Liver (tissue), 9 donors: ENCODE results near the gene CAT. TPM values are rescaled to one million over a fixed set of nuclear protein-coding genes. Genes with fewer than 3 reads are reported as not detected.
A peak's percentile ranks its signal among the peaks of the same experiment; 100 is the strongest.

ENCODE experiments used
- DNase-seq: peaks from one replicate; pipeline ENCODE4 v3.0.0-alpha.2; 2017; ENCODE audit warnings: low spot score
- H3K27ac ChIP-seq, 2 donors: one replicate each; pipeline ENCODE4 v1.7.0; 2013; ENCODE audit warnings: inconsistent platforms in 2 of 2, low read length in 2 of 2, control low read depth in 1 of 2, low read depth in 1 of 2, mild to moderate bottlenecking in 1 of 2
- H3K27me3 ChIP-seq, 4 donors: one replicate each; pipeline versions ENCODE4 v1.6.1 to v1.7.0; 2013; ENCODE audit warnings: low read length in 3 of 4, inconsistent platforms in 1 of 4, mild to moderate bottlenecking in 1 of 4, moderate library complexity in 1 of 4; ENCODE audit not compliant: control insufficient read depth in 4 of 4, insufficient read depth in 4 of 4
- H3K36me3 ChIP-seq, 4 donors: one replicate each; pipeline versions ENCODE4 v1.6.1 to v1.7.0; 2013; ENCODE audit warnings: low read length in 3 of 4, mild to moderate bottlenecking in 3 of 4, low read depth in 1 of 4, moderate library complexity in 1 of 4; ENCODE audit not compliant: control insufficient read depth in 4 of 4, insufficient read depth in 3 of 4
- H3K4me1 ChIP-seq, 4 donors: one replicate each; pipeline versions ENCODE4 v1.6.1 to v1.7.0; 2013; ENCODE audit warnings: low read length in 3 of 4, mild to moderate bottlenecking in 3 of 4, moderate library complexity in 1 of 4; ENCODE audit not compliant: control insufficient read depth in 4 of 4, insufficient read depth in 4 of 4
- H3K4me3 ChIP-seq, 3 donors: one replicate each; pipeline versions ENCODE4 v1.6.1 to v1.7.0; 2013; ENCODE audit warnings: low read length in 3 of 3, control low read depth in 1 of 3, low read depth in 1 of 3, mild to moderate bottlenecking in 1 of 3
- H3K9ac ChIP-seq, 2 donors: one replicate each; pipeline ENCODE4 v1.7.0; 2013; ENCODE audit warnings: low read length in 2 of 2, mild to moderate bottlenecking in 2 of 2, moderate library complexity in 2 of 2, control low read depth in 1 of 2, low read depth in 1 of 2
- H3K9me3 ChIP-seq, 4 donors: one replicate each; pipeline versions ENCODE4 v1.6.1 to v1.7.0; 2013; ENCODE audit warnings: low read length in 3 of 4; ENCODE audit not compliant: control insufficient read depth in 4 of 4
- EGR1 ChIP-seq, 2 donors: IDR thresholded peaks; 2 replicates each; pipeline ENCODE4 v1.6.1; 2016 to 2018; ENCODE audit warnings: antibody characterized with exemption in 2 of 2, low read depth in 2 of 2
- FOXA1 ChIP-seq: IDR thresholded peaks from 2 replicates; pipeline ENCODE4 v1.6.1; 2016; ENCODE audit warnings: antibody characterized with exemption
- FOXA2 ChIP-seq: IDR thresholded peaks from 2 replicates; pipeline ENCODE4 v1.6.1; 2016; ENCODE audit warnings: antibody characterized with exemption
- GABPA ChIP-seq, 2 donors: IDR thresholded peaks in 1 of 2; conservative IDR thresholded peaks in 1 of 2; 2 replicates each; pipeline ENCODE4 v1.6.1; 2016; ENCODE audit warnings: antibody characterized with exemption in 2 of 2, mild to moderate bottlenecking in 1 of 2, moderate library complexity in 1 of 2
- HNF4A ChIP-seq, 2 donors: conservative IDR thresholded peaks; 2 replicates each; pipeline ENCODE4 v1.6.1; 2016; ENCODE audit warnings: antibody characterized with exemption in 2 of 2, mild to moderate bottlenecking in 2 of 2
- HNF4G ChIP-seq: IDR thresholded peaks from 2 replicates; pipeline ENCODE4 v1.6.1; 2016; ENCODE audit warnings: antibody characterized with exemption
- JUND ChIP-seq, 2 donors: IDR thresholded peaks; 2 replicates each; pipeline ENCODE4 v1.6.1; 2016; ENCODE audit warnings: antibody characterized with exemption in 2 of 2
- NR2F2 ChIP-seq: IDR thresholded peaks from 2 replicates; pipeline ENCODE4 v1.6.1; 2016; ENCODE audit warnings: antibody characterized with exemption
- RAD21 ChIP-seq, 2 donors: IDR thresholded peaks; 2 replicates each; pipeline ENCODE4 v1.6.1; 2016; ENCODE audit warnings: antibody characterized with exemption in 2 of 2, mild to moderate bottlenecking in 2 of 2
- REST ChIP-seq: IDR thresholded peaks from 2 replicates; pipeline ENCODE4 v1.6.1; 2016; ENCODE audit warnings: antibody characterized with exemption, mild to moderate bottlenecking
- RXRA ChIP-seq, 2 donors: IDR thresholded peaks; 2 replicates each; pipeline ENCODE4 v1.6.1; 2017 to 2018; ENCODE audit warnings: antibody characterized with exemption in 2 of 2, mild to moderate bottlenecking in 1 of 2
- SP1 ChIP-seq: IDR thresholded peaks from 2 replicates; pipeline ENCODE4 v1.6.1; 2018; ENCODE audit warnings: antibody characterized with exemption, mild to moderate bottlenecking
- TAF1 ChIP-seq: conservative IDR thresholded peaks from 2 replicates; pipeline ENCODE4 v1.6.1; 2016; ENCODE audit warnings: antibody characterized with exemption, mild to moderate bottlenecking
- YY1 ChIP-seq: IDR thresholded peaks from 2 replicates; pipeline ENCODE4 v1.6.1; 2016; ENCODE audit warnings: antibody characterized with exemption, mild to moderate bottlenecking
- ZBTB33 ChIP-seq: IDR thresholded peaks from 2 replicates; pipeline ENCODE4 v1.6.1; 2016; ENCODE audit warnings: antibody characterized with exemption
- polyA plus RNA-seq, 2 donors: library from polyadenylated mRNA; stranded (reverse) in 1 of 2; unstranded in 1 of 2; fragments of 200-250 nt in 1 of 2; fragments of >200 nt in 1 of 2; fragmentation: Nextera tagmentation in 1 of 2; extraction: Ambion mirVana in 1 of 2; gene quantifications; one replicate each; pipeline versions ENCODE4 v1.2.1 to v1.2.3, GENCODE V29; 2013 to 2015
- total RNA-seq, 2 donors: library from RNA; depleted of rRNA; stranded (reverse); fragments of >200 nt; gene quantifications; one replicate each; pipeline ENCODE4 v1.2.3, GENCODE V29; 2014
- TF ChIP-seq, protein P1 (sequence below): IDR thresholded peaks from 2 replicates; pipeline ENCODE4 v1.6.1; 2016; ENCODE audit warnings: antibody characterized with exemption
- TF ChIP-seq, protein P2 (sequence below): IDR thresholded peaks from 2 replicates; pipeline ENCODE4 v1.6.1; 2016; ENCODE audit warnings: antibody characterized with exemption
- TF ChIP-seq, protein P3 (sequence below): fragments of 150-350 bp; IDR thresholded peaks from 2 replicates; pipeline ENCODE4 v1.5.1; 2017; ENCODE audit warnings: improper control_type of control experiment, low read depth, low read length; ENCODE audit not compliant: missing input control
- donor health status: healthy.
- donor health status: healthy.
- donor health status: healthy.
- donor health status: healthy.
- donor health status: healthy.

Gene CAT
- total and polyA plus RNA-seq, 4 donors = 270 to 620 (median 388) TPM

- Histone ChIP-seq H3K27me3 (no peaks in the 10 kb centered on the region), H3K9me3 (no peaks in the 10 kb centered on the region), H3K27ac (no peak overlapping the region), H3K4me3 (peak overlapping the region in 1 of 3 donors; percentile 94), H3K36me3 (peaks cover 0 to 5% (median 2%) of the 10 kb centered on the region in 4 donors), H3K9ac (no peak overlapping the region), H3K4me1 (peaks cover 7 to 67% (median 55%) of the 10 kb centered on the region in 4 donors)
- DNase-seq = no peak
- no peak for TF ChIP-seq GABPA (IDR thresholded peaks at IDR 0.05 in 1 of 2, conservative IDR thresholded peaks at IDR 0.05 in 1 of 2)
- TF ChIP-seq JUND (IDR thresholded peaks at IDR 0.05) = no peak
- TF ChIP-seq, protein P1, sequence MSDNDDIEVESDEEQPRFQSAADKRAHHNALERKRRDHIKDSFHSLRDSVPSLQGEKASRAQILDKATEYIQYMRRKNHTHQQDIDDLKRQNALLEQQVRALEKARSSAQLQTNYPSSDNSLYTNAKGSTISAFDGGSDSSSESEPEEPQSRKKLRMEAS = no peak
- TF ChIP-seq FOXA1 = no peak
- no peak for TF ChIP-seq YY1
- TF ChIP-seq, protein P2, sequence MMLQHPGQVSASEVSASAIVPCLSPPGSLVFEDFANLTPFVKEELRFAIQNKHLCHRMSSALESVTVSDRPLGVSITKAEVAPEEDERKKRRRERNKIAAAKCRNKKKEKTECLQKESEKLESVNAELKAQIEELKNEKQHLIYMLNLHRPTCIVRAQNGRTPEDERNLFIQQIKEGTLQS = no peak
- no peak for TF ChIP-seq EGR1 (IDR thresholded peaks at IDR 0.05; ENCODE audit: low read depth in 2 of 2)
- TF ChIP-seq FOXA2 = no peak
- TF ChIP-seq TAF1 = no peak
- no peak for TF ChIP-seq HNF4G
- TF ChIP-seq ZBTB33 = no peak
- TF ChIP-seq REST = no peak
- TF ChIP-seq RAD21 (IDR thresholded peaks at IDR 0.05) = no peak
- TF ChIP-seq SP1 = no peak
- TF ChIP-seq, protein P3, sequence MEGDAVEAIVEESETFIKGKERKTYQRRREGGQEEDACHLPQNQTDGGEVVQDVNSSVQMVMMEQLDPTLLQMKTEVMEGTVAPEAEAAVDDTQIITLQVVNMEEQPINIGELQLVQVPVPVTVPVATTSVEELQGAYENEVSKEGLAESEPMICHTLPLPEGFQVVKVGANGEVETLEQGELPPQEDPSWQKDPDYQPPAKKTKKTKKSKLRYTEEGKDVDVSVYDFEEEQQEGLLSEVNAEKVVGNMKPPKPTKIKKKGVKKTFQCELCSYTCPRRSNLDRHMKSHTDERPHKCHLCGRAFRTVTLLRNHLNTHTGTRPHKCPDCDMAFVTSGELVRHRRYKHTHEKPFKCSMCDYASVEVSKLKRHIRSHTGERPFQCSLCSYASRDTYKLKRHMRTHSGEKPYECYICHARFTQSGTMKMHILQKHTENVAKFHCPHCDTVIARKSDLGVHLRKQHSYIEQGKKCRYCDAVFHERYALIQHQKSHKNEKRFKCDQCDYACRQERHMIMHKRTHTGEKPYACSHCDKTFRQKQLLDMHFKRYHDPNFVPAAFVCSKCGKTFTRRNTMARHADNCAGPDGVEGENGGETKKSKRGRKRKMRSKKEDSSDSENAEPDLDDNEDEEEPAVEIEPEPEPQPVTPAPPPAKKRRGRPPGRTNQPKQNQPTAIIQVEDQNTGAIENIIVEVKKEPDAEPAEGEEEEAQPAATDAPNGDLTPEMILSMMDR = no peak
- TF ChIP-seq RXRA (IDR thresholded peaks at IDR 0.05) = no peak
- no peak for TF ChIP-seq NR2F2
- TF ChIP-seq HNF4A (conservative IDR thresholded peaks at IDR 0.05) = no peak
Observed at GRCh38 chr11:34441814-34442213, 3.1 kb downstream of the CAT start.
